Stimulated activated CD8-positive, alpha-beta memory T cell treated with anti-CD3 and anti-CD28 coated beads, Interleukin-7, amount 100 ng/mL, for 24 hours (primary cell): ENCODE results near the gene GSTT4.
"Not testable (repeated sequence)": the region's sequence is repeated elsewhere in the genome, so short reads cannot be mapped to it uniquely, and the experiment has no call there.

Experiments
- DNase-seq: peaks from one replicate; pipeline ENCODE4 v3.0.0-alpha.2; 2020; ENCODE audit warnings: low read depth

GSTT4 gene

GRCh38 chr22:24024354-24024753, 19.1 kb upstream of the GSTT4 start:
- DNase-seq = no peak

DNA sequence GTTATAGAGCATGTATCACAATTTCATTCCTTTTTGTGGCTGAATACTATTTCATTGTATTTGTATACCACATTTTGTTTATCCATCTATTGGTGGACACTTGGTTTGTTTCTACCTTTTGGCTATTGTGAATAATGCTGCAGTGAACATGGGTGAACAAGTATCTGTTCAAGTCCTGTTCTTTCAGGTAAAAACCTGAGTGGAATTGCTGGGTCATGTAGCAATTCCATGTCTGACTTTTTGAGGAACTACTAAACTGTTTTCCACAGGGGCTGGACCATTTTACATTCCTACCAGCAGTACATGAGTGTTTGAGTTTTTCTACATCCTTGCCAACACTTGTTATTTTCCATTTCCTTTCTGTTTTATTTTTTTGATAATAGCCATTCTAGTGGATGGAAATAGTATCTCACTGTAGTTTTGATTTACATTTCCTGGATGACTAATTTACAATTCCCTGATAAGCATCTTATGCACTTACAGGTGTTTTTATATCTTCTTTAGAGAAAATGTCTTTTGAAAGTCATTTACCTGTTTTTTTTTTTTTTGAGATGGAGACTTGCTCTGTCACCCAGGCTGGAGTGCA, 18.0 kb upstream of the GSTT4 start:
- DNase-seq = no peak

- no peak for DNase-seq
Observed at GRCh38 chr22:24021304-24021703, 16.1 kb upstream of the GSTT4 start.

DNA sequence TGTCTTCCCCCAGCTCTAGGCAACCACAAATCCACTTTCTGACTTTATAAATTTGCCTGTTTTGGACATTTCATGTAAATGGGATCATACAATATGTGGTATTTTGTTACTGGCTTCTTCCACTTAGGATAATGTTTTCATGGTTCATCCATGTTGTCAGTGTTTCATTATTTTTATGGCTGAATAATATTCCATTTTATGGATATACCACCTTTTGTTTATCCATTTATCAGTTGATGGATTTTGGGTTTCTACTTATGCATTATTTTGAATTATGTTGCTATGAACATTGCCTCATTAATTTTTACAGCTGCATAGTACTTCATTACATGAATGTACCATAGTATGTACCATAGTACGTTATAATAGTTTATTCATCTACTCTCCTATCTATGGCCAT, 10.9 kb upstream of the GSTT4 start:
- DNase-seq = no peak

DNA sequence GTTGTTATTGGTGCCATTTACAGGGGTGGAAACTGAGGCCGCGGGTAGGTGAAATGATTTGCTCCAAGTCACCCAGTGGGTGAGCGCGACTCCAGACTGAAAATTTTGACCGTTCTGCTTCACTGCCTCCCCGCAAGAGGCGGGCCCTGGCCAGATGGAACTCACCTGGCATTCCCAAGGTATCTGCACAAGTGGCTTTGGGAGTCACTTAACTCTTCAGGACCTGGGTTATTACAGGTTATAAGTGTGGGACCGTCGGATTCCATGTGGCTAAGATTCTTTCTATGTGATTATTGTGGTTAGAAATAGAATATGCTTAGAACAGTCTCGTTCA, 6.4 kb upstream of the GSTT4 start:
- no peak for DNase-seq

DNA sequence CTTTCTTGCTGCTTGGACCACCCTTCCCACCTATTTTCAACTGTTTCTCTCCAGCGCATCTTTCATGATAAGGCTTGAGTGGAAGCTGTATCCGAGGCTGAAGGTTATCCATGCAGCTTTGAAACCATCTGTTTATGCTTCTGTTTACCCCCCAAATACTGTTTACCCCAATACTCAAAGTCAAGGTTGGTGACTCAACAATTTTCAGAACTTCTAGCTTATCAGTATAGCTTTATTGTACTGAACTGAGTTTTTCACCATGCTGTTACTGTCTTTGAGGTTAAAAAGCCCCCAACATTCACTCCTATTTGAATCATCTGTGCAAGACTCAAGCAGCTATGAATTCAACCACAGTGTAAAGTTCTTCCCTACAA, 4.8 kb upstream of the GSTT4 start:
- no peak for DNase-seq

DNA sequence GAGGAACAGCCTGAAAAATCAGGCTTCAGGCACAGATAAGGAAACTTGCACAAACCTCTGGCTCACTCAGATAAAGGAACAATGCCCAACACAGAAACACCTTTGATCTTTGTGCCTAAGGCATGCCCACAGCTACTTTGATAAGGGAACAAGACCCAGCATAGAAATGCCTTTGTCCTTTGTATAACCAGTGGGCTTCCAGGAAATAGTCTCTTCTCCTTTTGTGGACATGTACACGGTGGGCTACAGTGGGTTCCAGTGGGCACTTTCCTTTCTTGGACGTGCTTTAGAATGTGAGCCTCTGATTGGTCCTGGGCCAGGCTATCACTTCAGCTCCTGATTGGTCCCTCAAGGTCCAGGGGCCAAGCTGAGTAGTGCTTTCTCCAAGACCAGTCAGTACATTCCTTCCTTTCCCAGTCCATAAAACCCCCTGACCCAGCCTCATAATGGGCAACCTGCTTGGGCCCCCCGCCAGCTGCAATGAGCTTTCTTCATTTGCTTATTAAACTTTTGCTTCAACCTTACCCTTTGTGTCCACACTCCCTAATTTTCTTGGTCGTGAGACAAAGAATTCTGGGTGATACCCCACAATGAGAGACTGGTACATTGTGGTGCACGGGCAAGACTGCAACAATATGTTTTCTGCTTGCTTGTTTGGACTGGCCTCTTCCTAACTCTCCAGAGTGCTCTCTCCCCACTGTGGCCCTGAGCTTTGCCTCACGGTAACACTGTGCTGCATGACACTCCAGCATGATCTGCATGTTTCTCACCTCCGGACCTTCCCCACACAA, 4.2 kb upstream of the GSTT4 start:
- no peak for DNase-seq

GRCh38 chr22:24008381-24009226, 3.4 kb upstream of the GSTT4 start:
- DNase-seq = no peak

GRCh38 chr22:24008022-24008283, 2.7 kb upstream of the GSTT4 start:
- DNase-seq = no peak

DNA sequence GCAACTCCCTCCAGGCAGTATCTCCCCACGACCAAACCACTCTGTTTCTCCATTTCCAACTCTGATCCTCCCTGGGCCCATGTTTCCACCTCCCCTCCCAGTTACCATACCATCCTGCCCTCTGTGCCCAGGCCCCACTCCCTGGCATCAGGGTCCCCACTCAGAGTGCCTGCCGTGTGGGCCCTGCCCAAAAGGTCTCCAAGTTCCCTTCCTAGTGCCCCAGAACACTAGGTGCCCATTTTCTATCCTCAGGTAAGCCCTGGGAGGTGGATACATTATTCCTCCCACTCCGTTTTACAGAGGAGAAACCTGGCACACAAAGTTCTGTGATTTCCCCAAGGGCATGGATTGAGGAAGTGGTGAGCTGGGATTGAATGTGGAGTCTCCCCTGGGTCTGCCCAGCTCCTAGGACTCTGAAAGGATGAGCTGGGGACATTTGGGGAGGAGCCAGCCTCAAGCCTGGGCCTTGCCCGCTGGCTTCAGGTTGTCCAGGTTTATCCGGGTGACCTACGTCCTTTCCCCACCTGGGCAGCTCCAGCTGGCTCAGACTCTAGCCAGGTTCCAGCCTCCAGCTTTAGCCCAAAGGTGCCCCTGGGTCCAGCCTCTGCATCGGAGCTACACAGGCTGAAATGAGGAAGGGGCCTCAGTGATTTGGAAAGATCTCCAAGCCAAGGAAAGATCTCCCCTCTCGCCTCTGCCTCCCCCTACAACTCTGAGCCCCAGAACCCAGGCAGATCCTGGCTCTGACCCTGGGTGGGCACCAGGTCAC, 2.2 kb upstream of the GSTT4 start:
- DNase-seq = no peak

DNA sequence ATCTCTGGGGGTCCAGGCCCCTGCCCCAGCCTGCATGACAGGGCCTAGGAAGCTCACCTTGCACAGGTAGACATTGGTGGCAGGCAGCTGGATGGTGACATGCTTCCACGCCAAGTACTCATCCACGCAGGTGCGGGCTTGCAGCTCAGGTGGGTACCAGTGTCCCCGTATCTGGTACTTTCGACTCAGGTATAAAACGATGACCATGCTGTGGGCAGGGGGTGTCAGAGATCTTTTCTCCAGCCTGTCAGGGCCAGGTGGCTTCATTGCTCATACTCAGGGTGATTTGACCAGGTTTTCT, 1.6 kb upstream of the GSTT4 start:
- DNase-seq = no peak

DNA sequence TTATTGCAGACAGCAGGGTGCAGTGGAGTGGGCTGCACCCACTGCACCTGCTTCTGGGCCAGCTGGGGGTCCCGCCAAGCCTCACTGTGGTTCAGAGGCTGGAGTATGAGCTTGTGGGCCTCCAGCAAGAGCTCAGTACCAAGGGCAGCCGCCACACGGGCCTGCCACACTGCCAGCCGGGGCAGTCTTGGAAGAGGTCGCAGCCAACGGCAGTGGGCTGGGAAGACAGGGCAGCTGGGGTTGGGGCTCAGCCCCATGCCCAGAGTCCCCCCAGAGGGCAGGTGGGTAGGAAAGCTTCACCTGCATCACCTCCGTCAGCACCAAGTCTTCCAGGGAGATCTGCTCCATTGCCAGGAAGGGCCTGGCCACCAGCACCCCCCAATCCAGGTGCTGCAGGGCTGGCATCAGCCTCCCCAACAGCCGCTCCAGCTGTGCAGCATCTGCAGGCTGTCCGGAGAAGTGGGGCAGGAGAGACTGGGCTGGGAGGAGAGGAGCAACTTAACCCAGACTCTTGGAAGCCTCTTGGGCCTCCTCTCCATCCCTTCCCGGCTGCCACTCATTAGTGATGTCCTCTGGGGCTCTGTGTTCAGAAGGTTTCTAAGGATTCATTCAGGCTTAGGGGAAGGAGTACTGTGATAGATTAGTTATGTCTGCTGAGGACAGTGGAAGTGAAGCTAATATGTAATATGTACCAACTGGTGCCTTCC, 1.1 kb upstream of the GSTT4 start:
- no peak for DNase-seq

GRCh38 chr22:24003887-24004286, 1.4 kb downstream of the GSTT4 start:
- DNase-seq = no peak

DNA sequence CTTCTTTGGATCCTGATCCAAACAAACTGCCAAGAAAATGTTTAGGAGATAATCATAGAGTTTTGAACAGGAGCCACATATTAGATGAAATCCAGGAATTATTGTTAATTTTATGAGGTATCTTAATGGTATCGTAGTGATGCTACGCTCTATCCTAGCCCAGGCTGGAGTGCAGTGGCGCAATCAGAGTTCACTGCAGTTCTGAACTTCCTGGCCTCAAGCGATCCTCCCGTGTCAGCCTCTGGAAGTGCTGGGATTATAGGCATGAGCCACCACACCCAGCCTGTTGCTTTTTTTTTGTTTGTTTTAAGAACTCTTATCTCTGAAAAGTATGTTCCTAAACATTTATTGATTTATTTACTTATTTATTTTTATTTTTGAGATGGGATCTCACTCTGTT, 2.4 kb downstream of the GSTT4 start:
- DNase-seq = no peak

- DNase-seq = no peak
Observed at GRCh38 chr22:24002272-24002671, 3.0 kb downstream of the GSTT4 start.

DNA sequence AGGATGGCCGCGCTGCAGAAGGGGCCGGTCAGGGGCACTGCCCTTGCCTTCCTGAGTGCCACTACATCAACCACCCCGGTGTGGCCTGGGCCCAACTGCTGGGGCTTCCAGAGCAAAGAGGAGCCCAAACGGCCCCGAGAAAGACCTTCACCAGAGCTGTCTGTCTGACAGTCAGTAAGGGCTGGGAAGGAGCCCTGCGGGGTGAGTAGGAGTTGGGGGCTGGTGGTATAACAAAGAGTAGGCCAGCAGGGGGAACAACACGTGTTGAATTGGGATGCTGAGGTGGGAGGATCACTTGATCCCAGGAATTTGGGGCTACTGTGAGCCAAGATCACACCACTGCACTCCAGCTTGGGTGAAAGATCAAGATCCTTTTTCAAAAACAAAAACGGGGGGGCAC, 3.9 kb downstream of the GSTT4 start:
- no peak for DNase-seq

- not testable (repeated sequence) for DNase-seq
Observed at GRCh38 chr22:23999779-24000178, 5.5 kb downstream of the GSTT4 start.

- DNase-seq = no peak
Observed at GRCh38 chr22:23997092-23997491, 8.2 kb downstream of the GSTT4 start.

- not testable (repeated sequence) for DNase-seq
Observed at GRCh38 chr22:23993581-23994177, 11.6 kb downstream of the GSTT4 start.

- DNase-seq = not testable (repeated sequence)
Observed at GRCh38 chr22:23993080-23993479, 12.2 kb downstream of the GSTT4 start.

- DNase-seq = not testable (repeated sequence)
Observed at GRCh38 chr22:23989583-23990244, 15.5 kb downstream of the GSTT4 start.
